Upper lobe of left lung (tissue), 4 donors: ENCODE data around the gene ZBED3.

Experiments
- CTCF ChIP-seq, 6 experiments: fragments of 450-650 bp in 4 of 6; fragments of 200-600 bp in 2 of 6; sonication (generic) in 2 of 6; IDR thresholded peaks; one replicate each; pipeline ENCODE4 v1.5.1; 2016 to 2019; ENCODE audit warnings: antibody characterized with exemption in 6 of 6
- EP300 ChIP-seq, 4 donors: sonication (generic); formaldehyde crosslinking; IDR thresholded peaks; one replicate each; pipeline ENCODE4 v1.5.1; 2017; ENCODE audit warnings: antibody characterized with exemption in 4 of 4, control low read depth in 2 of 4
- POLR2AphosphoS5 ChIP-seq, 2 donors: sonication (generic); formaldehyde crosslinking; IDR thresholded peaks; one replicate each; pipeline ENCODE4 v1.5.1; 2017; ENCODE audit warnings: antibody characterized with exemption in 2 of 2

- TF ChIP-seq CTCF (IDR thresholded peaks at IDR 0.05) (no peak), POLR2AphosphoS5 (IDR thresholded peaks at IDR 0.05) (no peak), EP300 (IDR thresholded peaks at IDR 0.05) (no peak)
Measured at GRCh38 chr5:77031891-77032290, 55.2 kb downstream of the ZBED3 start.
